HepG2 (cell line): ENCODE measurements around the gene RHBDD3. TPM values are rescaled to one million over a fixed set of nuclear protein-coding genes. Genes with fewer than 3 reads are reported as not detected.
A peak's percentile ranks its signal among the peaks of the same experiment; 100 is the strongest.

ENCODE experiments used
- ATF7-NPFF ChIP-seq: sonication (generic); formaldehyde crosslinking; IDR thresholded peaks from 2 replicates; pipeline ENCODE4 v1.8.1; 2023; ENCODE audit warnings: mild to moderate bottlenecking, low read depth, missing genetic modification reagents, moderate library complexity
- CBFB ChIP-seq: sonication (generic); formaldehyde crosslinking; IDR thresholded peaks from 2 replicates; pipeline ENCODE4 v1.4.0; 2020; ENCODE audit warnings: missing genetic modification reagents
- CEBPG ChIP-seq: IDR thresholded peaks from 2 replicates; pipeline ENCODE4 v1.6.1; 2016
- CREM ChIP-seq, 2 experiments: sonication (generic) in 1 of 2; formaldehyde crosslinking in 1 of 2; IDR thresholded peaks; 2 replicates each; pipeline versions ENCODE4 v1.4.0 to v1.6.1; 2016 to 2020; ENCODE audit warnings: antibody characterized with exemption in 1 of 2, mild to moderate bottlenecking in 1 of 2, missing genetic modification reagents in 1 of 2
- HIC2 ChIP-seq: sonication (generic); formaldehyde crosslinking; IDR thresholded peaks from 2 replicates; pipeline ENCODE4 v1.9.0; 2022; ENCODE audit warnings: low read depth, missing genetic modification reagents
- HMG20A ChIP-seq: IDR thresholded peaks from 2 replicates; pipeline ENCODE4 v1.6.1; 2016; ENCODE audit warnings: borderline replicate concordance
- HOXA9 ChIP-seq: sonication (generic); formaldehyde crosslinking; IDR thresholded peaks from 2 replicates; pipeline ENCODE4 v1.8.1; 2022; ENCODE audit warnings: missing genetic modification reagents, mild to moderate bottlenecking, moderate library complexity, borderline replicate concordance
- KMT2B ChIP-seq: IDR thresholded peaks from 2 replicates; pipeline ENCODE4 v1.6.1; 2016; ENCODE audit warnings: missing genetic modification reagents, missing compliant biosample characterization
- MIER3 ChIP-seq: IDR thresholded peaks from 2 replicates; pipeline ENCODE4 v1.6.1; 2016; ENCODE audit warnings: missing compliant biosample characterization, borderline replicate concordance
- NFRKB ChIP-seq: fragments of 450-650 bp; IDR thresholded peaks from 2 replicates; pipeline ENCODE4 v1.6.1; 2017
- RFXAP ChIP-seq: sonication (generic); formaldehyde crosslinking; IDR thresholded peaks from 2 replicates; pipeline ENCODE4 v1.4.0; 2020; ENCODE audit warnings: missing genetic modification reagents, borderline replicate concordance
- SALL1 ChIP-seq: sonication (generic); formaldehyde crosslinking; IDR thresholded peaks from 2 replicates; pipeline ENCODE4 v1.8.0; 2022; ENCODE audit warnings: mild to moderate bottlenecking, missing genetic modification reagents
- SP1 ChIP-seq, 2 experiments: fragments of 450-650 bp in 1 of 2; sonication (generic) in 1 of 2; formaldehyde crosslinking in 1 of 2; IDR thresholded peaks; 2 replicates each; pipeline versions ENCODE4 v1.4.0 to v1.6.1; 2016 to 2020; ENCODE audit warnings: missing genetic modification reagents in 1 of 2
- TARDBP ChIP-seq: sonication (generic); formaldehyde crosslinking; IDR thresholded peaks from 2 replicates; pipeline ENCODE4 v1.8.0; 2022; ENCODE audit warnings: mild to moderate bottlenecking, missing genetic modification reagents
- ZIK1 ChIP-seq: sonication (generic); formaldehyde crosslinking; IDR thresholded peaks from 2 replicates; pipeline ENCODE4 v1.5.0; 2020; ENCODE audit warnings: mild to moderate bottlenecking, low read depth, missing genetic modification reagents, borderline replicate concordance
- ZKSCAN5 ChIP-seq: sonication (generic); formaldehyde crosslinking; IDR thresholded peaks from 2 replicates; pipeline ENCODE4 v1.5.1; 2020; ENCODE audit warnings: mild to moderate bottlenecking, missing genetic modification reagents
- ZNF138 ChIP-seq: sonication (generic); formaldehyde crosslinking; IDR thresholded peaks from 2 replicates; pipeline ENCODE4 v1.5.0; 2020; ENCODE audit warnings: mild to moderate bottlenecking, low read depth, missing genetic modification reagents
- ZNF224 ChIP-seq: sonication (generic); formaldehyde crosslinking; IDR thresholded peaks from 2 replicates; pipeline ENCODE4 v1.5.0; 2020; ENCODE audit warnings: mild to moderate bottlenecking, missing genetic modification reagents
- ZNF317 ChIP-seq: sonication (generic); formaldehyde crosslinking; IDR thresholded peaks from 2 replicates; pipeline ENCODE4 v1.5.0; 2020; ENCODE audit warnings: mild to moderate bottlenecking, missing genetic modification reagents
- ZNF543 ChIP-seq: sonication (generic); formaldehyde crosslinking; IDR thresholded peaks from 2 replicates; pipeline ENCODE4 v1.4.0; 2020; ENCODE audit warnings: mild to moderate bottlenecking, missing genetic modification reagents
- ZNF567 ChIP-seq: sonication (generic); formaldehyde crosslinking; IDR thresholded peaks from 2 replicates; pipeline ENCODE4 v1.8.1; 2023; ENCODE audit warnings: mild to moderate bottlenecking, missing genetic modification reagents, borderline replicate concordance
- ZNF678 ChIP-seq: sonication (generic); formaldehyde crosslinking; IDR thresholded peaks from 2 replicates; pipeline ENCODE4 v1.4.0; 2020; ENCODE audit warnings: mild to moderate bottlenecking, missing genetic modification reagents
- ZNF737 ChIP-seq: sonication (generic); formaldehyde crosslinking; IDR thresholded peaks from 2 replicates; pipeline ENCODE4 v1.5.0; 2020; ENCODE audit warnings: missing genetic modification reagents, mild to moderate bottlenecking, borderline replicate concordance
- ZNF777 ChIP-seq: sonication (generic); formaldehyde crosslinking; IDR thresholded peaks from 2 replicates; pipeline ENCODE4 v1.4.0; 2020; ENCODE audit warnings: missing genetic modification reagents
- ZNF784 ChIP-seq: sonication (generic); formaldehyde crosslinking; IDR thresholded peaks from 2 replicates; pipeline ENCODE4 v1.5.1; 2020; ENCODE audit warnings: missing genetic modification reagents, mild to moderate bottlenecking, borderline replicate concordance
- polyA plus RNA-seq, 8 experiments: library from polyadenylated mRNA; depleted of rRNA in 3 of 8; stranded (reverse) in 7 of 8; unstranded in 1 of 8; fragments of >200 nt; fragmentation: Illumina TruSeq in 4 of 8; extraction: Trizol in 4 of 8; gene quantifications; 2 replicates each; pipeline versions ENCODE4 v1.2.1 to v1.2.3, GENCODE V29; 2011 to 2016; ENCODE audit warnings: low read depth in 4 of 8, missing spikeins in 1 of 8, mixed read lengths in 1 of 8; ENCODE audit not compliant: insufficient read depth in 1 of 8
- total RNA-seq, 5 experiments: library from RNA; depleted of rRNA; stranded (reverse); fragments of >200 nt; fragmentation: Illumina TruSeq; extraction: Trizol; gene quantifications; 2 replicates each; pipeline ENCODE4 v1.2.3, GENCODE V29; 2016; ENCODE audit warnings: low read depth in 1 of 5
- TF ChIP-seq, protein P1 (sequence below): sonication (generic); formaldehyde crosslinking; IDR thresholded peaks from 2 replicates; pipeline ENCODE4 v1.5.1; 2020; ENCODE audit warnings: missing genetic modification reagents, mild to moderate bottlenecking, borderline replicate concordance
- TF ChIP-seq, protein P2 (sequence below): IDR thresholded peaks from 2 replicates; pipeline ENCODE4 v1.6.1; 2012; ENCODE audit warnings: inconsistent platforms

Gene RHBDD3
- total and polyA plus RNA-seq, 2 of the 13 experiments (the other 11 are each of a cell fraction or from before 2014, with no cell fraction given): 12.1 to 26.7 TPM

DNA sequence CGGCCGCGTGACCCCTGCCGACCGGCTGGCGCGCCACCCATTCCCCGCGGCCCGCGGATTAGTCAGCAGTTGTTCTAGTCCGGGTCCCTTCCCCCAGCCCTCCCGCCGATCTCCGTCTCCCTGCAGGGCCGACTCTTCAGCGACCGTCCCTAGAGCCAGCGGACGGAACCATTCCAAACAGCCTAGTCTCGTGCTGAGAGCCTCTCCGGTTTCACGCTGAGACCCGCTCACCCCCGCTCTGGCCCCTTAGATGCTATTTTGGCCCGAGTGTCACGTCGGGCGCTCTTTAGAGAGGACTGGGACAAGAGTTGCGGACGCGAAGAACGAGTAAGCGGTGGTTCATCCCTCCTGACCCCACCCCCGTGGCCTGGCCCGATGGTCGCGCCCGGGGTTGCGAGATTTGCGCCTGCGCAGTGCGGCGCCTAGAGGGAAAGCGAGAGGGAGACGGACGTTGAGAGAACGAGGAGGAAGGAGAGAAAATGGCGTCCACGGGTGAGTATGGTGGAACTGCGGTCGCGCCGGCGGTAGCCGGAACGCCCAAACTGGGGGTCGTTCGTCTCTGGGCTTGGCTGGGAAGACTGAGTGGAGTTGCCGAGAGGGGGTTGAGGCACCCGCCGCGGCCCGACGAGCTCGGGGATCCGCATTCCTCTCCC lies at the start of gene RHBDD3, which contains the start of gene EWSR1 (continued):
- TF ChIP-seq HIC2 (CRISPR knock-in tag) (no peak; the same call in 1 of the 2 replicates), ZNF784 (0 out of 2 replicates have a peak, but pooled peaks have one; percentile 96), ZIK1 (no peak), ATF7-NPFF (CRISPR knock-in tag) (0 out of 2 replicates have a peak, but pooled peaks have one; percentile 21), ZNF678 (CRISPR knock-in tag) (no peak), HMG20A (CRISPR knock-in tag) (no peak; the same call in 1 of the 2 replicates), SALL1 (peak; percentile 53), ZNF777 (CRISPR knock-in tag) (peak; percentile 15; the same call in 1 of the 2 replicates), ZNF567 (CRISPR knock-in tag) (peak; percentile 41; the same call in 1 of the 2 replicates), TARDBP (CRISPR knock-in tag) (peak; percentile 94), ZNF737 (CRISPR knock-in tag) (no peak), RFXAP (CRISPR knock-in tag) (no peak; the same call in 1 of the 2 replicates), MIER3 (no peak; the same call in 1 of the 2 replicates), ZNF224 (CRISPR knock-in tag) (peak; percentile 94), CBFB (0 out of 2 replicates have a peak, but pooled peaks have one; percentile 28), CEBPG (peak; percentile 64), SP1 (IDR thresholded peaks at IDR 0.05) (no peak), SP1 (CRISPR knock-in tag; IDR thresholded peaks at IDR 0.05) (no peak), NFRKB (peak; percentile 95), KMT2B (CRISPR knock-in tag) (peak; percentile 45; the same call in 1 of the 2 replicates), ZNF317 (peak; percentile 94), CREM (IDR thresholded peaks at IDR 0.05) (peak; percentile 61; the same call in 1 of the 2 replicates), CREM (CRISPR knock-in tag; IDR thresholded peaks at IDR 0.05) (no peak), ZNF138 (CRISPR knock-in tag) (no peak), ZNF543 (CRISPR knock-in tag) (peak; percentile 75; the same call in 1 of the 2 replicates), ZKSCAN5 (CRISPR knock-in tag) (no peak), HOXA9 (CRISPR knock-in tag) (no peak)
- TF ChIP-seq, protein P1, sequence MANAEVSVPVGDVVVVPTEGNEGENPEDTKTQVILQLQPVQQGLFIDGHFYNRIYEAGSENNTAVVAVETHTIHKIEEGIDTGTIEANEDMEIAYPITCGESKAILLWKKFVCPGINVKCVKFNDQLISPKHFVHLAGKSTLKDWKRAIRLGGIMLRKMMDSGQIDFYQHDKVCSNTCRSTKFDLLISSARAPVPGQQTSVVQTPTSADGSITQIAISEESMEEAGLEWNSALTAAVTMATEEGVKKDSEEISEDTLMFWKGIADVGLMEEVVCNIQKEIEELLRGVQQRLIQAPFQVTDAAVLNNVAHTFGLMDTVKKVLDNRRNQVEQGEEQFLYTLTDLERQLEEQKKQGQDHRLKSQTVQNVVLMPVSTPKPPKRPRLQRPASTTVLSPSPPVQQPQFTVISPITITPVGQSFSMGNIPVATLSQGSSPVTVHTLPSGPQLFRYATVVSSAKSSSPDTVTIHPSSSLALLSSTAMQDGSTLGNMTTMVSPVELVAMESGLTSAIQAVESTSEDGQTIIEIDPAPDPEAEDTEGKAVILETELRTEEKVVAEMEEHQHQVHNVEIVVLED (CRISPR knock-in tag): peak; percentile 52
- TF ChIP-seq, protein P2, sequence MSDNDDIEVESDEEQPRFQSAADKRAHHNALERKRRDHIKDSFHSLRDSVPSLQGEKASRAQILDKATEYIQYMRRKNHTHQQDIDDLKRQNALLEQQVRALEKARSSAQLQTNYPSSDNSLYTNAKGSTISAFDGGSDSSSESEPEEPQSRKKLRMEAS: peak; percentile 69
